GM19239 (cell line): ENCODE measurements around the gene PLLP.

Source experiments
- DNase-seq: peaks from one replicate; pipeline ENCODE4 v3.0.0; 2011; ENCODE audit warnings: low spot score; ENCODE audit not compliant: insufficient read length
- FAIRE-seq: peaks from 2 replicates; lab custom pipeline; 2011; peaks lifted over from hg19 to GRCh38; lab: Jason Lieb, UNC

The PLLP gene

DNA sequence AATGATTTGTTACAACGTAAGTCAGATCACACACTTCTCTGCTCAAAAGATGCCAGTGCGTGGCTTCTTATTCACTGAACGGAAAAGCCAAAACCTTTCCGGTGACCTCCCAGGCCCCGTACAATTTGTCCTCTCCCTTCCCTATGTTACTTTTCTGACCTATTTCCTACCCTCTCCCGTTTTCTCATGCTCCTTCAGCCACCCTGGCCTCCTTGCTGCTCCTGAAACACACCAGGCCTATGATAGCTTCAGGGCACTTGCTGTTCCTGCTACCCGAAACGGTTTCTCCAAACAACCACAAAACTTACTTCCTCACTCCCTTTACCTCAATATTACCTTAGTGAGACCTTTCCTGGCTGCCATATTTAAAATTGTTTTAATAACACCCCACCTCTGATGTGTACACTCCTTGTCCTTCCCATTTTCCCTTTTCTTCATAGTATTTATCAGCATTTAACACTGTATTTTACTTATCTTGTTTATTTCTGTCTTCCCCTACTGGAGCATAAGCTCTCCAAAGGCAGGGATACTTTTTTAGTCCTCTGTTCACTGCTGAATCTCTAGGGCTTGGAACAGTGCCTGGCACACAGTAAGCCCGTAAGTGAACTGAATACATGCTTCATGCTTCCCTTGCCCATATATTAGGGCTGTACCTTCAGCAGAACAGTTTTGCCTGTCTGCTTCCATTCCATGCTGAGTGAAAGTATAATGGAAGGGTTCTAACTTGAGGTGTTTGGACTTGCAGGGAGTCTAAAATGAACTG is 50.3 kb downstream of the PLLP start:
- no peak for DNase-seq
- no peak for FAIRE-seq

DNA sequence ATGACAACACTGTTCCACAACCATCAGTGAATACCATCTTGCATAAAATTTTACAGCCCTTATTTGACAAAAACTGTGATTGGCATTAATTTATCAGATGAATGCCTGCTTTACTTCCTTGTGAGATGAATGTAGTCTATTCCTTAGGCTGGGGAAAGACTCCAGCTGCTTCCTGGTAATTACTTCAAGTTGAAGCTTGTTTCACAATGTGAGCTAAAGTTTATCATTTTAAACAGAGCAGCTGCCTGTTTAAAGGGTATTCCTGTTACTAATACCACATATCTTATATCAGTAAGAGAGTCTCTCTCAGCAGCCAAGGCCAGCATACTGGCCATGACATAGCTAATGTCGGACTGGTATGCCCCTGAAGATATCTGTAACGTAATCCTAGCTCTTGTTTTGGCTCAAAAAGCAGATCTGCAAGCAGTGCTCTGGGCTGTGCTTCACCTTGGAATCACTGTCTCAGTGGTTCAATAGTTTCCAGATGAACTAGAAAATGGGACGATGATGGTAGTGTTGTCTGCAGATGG is 52.6 kb downstream of the PLLP start:
- no peak for DNase-seq
- no peak for FAIRE-seq

DNA sequence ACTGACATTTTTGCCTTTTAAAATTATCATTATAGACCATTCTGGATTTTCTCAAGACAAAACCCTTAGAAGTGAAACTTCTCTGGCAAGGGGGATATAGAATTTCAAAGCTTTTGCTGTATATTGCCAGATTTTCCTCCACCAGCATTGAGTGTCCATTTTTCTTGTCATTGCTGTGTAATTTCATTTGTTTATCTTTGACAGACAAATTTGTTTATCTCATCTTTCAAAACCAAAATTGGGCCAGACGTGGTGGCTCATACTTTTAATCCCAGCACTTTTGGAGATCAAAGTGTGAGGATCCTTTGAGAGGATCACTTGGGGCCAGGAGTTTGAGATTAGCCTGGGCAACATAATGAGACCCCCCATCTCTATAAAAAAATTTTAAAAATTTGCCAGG is 55.4 kb downstream of the PLLP start:
- FAIRE-seq (no peak), DNase-seq (no peak)

DNA sequence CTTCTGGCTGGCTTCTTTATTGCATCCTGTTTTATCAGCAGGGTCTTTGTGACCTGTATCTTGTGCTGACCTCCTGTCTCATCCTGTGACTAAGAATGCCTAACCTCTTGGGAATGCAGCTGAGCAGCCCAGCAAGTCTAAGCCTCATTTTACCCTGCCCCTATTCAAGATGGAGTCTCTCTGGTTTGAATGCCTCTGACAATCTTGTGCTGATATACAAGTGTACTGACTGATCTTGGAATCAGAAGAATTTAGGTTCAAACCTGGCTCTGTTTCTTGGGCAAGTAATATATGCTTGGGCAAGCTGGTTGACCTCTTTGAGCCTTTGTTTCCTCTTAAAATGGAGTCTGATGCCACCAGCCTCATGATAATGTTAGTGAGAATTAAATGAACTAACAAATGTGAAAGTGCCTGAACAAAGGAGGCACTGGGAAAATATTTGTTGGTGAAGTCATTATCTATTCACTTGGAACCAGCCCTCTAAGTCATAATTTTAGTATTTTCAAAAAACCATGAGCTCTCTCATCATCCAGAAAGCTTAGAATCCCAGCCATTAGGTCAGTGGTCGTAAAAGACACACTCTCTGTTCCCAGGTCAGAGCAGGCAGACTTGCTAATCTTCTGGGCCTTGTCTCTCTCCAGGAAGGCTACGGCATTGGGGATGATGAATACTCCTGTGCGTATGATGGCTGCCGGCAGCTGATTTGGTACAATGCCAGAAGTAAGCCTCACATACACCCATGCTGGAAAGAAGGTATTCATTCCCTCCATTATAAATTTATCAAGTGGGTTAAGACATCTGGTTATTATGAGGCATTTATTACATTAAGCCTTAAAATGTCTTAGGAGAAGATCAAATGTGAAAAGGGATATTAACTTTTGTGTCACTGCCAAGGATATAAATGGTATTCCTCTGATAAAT is 57.5 kb downstream of the PLLP start:
- FAIRE-seq (no peak), DNase-seq (no peak)

DNA sequence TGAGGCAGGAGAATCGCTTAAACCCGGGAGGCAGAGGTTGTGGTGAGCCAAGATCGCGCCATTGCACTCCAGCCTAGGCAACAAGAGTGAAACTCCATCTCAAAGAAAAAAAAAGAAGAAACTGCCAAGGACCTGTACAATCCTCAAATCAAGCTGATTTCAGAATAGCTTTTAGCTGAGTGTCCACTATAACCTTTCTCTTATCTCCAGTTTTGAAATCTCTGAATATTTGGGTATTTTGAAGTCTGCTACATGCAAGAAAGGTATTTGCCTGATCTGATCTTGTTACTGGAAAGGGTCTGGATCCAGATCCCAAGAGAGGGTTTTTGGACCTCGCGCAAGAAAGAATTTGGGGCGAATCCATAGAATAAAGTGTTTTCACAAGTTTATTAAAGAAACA is 58.5 kb downstream of the PLLP start:
- DNase-seq (no peak), FAIRE-seq (no peak)

DNA sequence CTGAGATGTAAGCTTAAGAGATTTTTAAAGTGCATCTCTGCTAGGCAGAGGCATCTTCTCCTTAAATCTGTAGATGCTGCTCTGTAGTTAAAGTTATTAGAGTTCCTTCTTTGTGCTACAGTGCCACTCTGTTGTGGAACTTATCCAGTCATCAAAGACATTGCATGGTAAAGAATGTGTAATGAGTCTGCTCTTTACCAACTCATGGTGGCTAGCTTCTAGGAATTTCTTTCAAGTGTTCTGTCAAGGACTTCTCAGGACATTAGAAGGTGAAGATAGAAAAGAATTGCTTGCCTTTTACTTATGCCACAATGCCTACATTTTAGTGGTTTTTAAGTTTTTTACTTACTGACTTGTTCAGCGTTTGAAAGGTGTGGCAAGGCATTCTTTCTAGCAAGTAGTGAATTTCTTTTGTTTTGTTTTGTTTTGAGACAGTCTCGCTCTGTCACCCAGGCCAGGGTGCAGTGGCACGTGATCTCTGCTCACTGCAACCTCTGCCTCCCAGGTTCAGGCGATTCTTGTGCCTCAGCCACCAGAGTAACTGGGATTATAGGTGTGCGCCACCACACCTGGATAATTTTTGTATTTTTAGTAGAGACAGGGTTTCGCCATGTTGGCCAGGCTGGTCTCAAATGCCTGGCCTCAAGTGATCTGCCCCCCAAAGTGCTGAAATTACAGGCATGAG is 59.7 kb downstream of the PLLP start:
- DNase-seq (no peak), FAIRE-seq (no peak)

DNA sequence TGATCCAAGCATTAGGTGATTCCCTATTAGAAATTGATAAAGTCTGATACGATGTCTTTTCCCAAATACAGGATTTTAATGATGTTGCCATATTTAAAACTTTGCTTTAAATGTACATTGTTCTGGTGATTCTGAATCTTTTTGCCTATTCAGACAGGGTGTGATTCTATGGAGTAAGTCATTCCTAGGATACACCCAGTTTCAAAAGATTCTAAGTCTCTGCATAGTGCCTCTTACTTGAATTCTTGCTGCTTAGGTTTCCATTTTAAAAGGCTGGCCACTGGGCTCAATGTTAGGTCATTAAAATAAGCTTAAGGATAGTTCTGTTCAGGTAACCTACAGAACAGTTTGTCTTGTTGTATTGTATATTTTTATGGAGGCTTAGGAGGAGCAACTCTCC is 61.4 kb downstream of the PLLP start:
- no peak for DNase-seq
- FAIRE-seq, result no peak

DNA sequence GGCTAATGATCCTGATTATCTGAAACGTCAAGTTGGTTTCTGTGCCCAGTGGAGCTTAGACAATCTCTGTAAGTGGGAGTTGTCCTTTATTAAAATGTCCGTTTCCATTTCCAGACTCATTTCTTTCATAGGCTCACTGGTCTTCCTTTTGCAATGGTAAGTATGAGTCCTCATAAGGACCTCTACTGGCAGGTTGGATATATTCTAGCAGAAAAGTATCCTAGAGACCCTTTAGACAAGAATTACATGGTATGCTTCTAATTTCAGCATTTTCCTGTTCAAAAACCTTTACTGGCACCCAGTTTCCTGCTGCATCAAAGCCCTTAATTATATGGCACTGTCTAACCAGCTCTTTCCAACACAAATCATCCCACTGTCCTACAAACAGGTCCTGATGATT is 67.5 kb downstream of the PLLP start:
- FAIRE-seq (no peak), DNase-seq (no peak)

DNA sequence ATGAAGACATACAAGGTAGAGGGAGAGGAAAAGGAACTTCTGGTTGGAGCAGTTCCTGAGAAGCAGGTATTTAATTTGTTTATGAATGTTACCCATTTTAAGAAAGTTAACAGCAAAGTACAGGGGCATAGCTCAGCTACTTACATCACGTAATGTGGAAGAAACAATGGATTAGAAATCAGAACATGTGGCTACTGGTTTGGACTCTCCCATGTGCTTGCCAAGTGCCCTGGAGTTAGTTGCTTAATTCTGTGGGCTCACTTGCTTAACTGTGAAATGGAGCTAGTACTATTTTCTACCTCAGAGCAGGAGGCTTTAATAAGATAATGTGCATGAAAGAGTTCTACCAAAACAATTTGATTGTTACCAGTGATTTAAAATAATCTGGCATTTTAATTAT is 71.0 kb downstream of the PLLP start:
- FAIRE-seq, result no peak
- DNase-seq, result no peak

DNA sequence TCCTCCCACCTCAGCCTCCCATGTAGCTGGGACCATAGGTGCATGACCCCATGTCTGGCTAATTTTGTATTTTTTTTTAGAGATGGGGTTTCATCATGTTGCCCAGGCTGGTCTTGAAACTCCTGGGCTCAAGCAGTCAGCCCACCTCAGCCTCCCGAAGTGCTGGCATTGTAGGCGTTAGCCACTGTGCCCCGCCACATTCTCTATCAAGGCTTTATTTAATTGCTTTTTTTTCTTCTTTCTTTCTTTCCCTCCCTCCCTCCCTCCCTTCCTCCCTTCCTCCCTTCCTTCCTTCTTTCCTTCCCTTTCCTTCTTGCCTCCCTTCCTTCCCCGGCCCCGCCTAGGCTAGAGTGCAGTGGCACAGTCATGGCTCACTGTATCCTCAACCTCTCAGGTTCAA is 74.7 kb downstream of the PLLP start:
- FAIRE-seq, result no peak
- no peak for DNase-seq

DNA sequence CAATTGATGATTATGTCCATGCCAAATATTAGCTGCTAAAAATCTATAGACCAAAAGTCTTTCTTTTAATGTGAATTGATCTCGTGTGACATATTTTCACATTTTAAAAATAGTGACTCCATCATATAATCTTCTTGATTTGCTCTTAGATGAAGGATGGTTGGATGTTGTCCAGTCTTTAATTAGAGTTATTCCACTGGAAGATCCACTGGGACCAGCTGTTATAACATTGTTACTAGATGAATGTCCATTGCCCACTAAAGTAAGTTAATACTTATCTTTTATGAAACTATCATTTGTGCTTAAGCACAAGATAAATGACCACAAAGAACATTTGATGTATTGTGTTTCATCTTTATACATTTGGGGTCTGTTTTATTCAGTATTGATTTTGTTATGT is 75.5 kb downstream of the PLLP start:
- FAIRE-seq (no peak), DNase-seq (no peak)
